A673 (cell line): ENCODE measurements around the gene ATF1. TPM values are rescaled to one million over a fixed set of nuclear protein-coding genes. Genes with fewer than 3 reads are reported as not detected.

Experiments
- BruUV-seq: library from RNA; stranded (reverse); fragments of 400-500 nt; replicated peaks from 2 replicates; lab custom pipeline; 2021; lab: Mats Ljungman, UMichigan
- CTCF ChIA-PET: fragments of 300-600 bp; sonication (Branson Sonifier 250); formaldehyde crosslinking; loops from one replicate; lab custom pipeline; 2022; ENCODE audit warnings: antibody characterized with exemption; lab: Charles Lee
- POLR2A ChIA-PET: fragments of 300-600 bp; sonication (Branson Sonifier 250); formaldehyde crosslinking; loops from one replicate; lab custom pipeline; 2022; ENCODE audit warnings: antibody characterized with exemption; ENCODE audit not compliant: low non-redundant PET; lab: Charles Lee
- DNase-seq: peaks from one replicate; pipeline ENCODE4 v3.0.0-alpha.2; 2015; ENCODE audit warnings: low spot score
- H3K27ac ChIP-seq: fragments of 200-600 bp; sonication (generic); 2 replicates; pipeline ENCODE4 v1.5.1; 2016; ENCODE audit warnings: mixed run types, low read depth, mild to moderate bottlenecking, mixed read lengths, antibody characterized with exemption, low read length; ENCODE audit not compliant: poor library complexity, severe bottlenecking
- H3K27me3 ChIP-seq: fragments of 200-600 bp; sonication (generic); replicated peaks from 2 replicates; pipeline ENCODE4 v1.6.1; 2017; ENCODE audit warnings: mixed run types, low read depth, mild to moderate bottlenecking, mixed read lengths, antibody characterized with exemption, low read length; ENCODE audit not compliant: insufficient read depth, poor library complexity
- H3K36me3 ChIP-seq: fragments of 200-600 bp; sonication (generic); 2 replicates; pipeline ENCODE4 v1.6.1; 2016; ENCODE audit warnings: mixed run types, mild to moderate bottlenecking, mixed read lengths, antibody characterized with exemption, low read length; ENCODE audit not compliant: insufficient read depth, poor library complexity, severe bottlenecking
- H3K4me1 ChIP-seq: fragments of 200-600 bp; sonication (generic); 2 replicates; pipeline ENCODE4 v1.6.1; 2017; ENCODE audit warnings: mixed run types, mild to moderate bottlenecking, mixed read lengths, antibody characterized with exemption, low read length; ENCODE audit not compliant: insufficient read depth, poor library complexity, severe bottlenecking
- H3K4me3 ChIP-seq: fragments of 200-600 bp; sonication (generic); 2 replicates; pipeline ENCODE4 v1.5.1; 2016; ENCODE audit warnings: low read depth, mixed run types, mild to moderate bottlenecking, mixed read lengths, low read length; ENCODE audit not compliant: poor library complexity, severe bottlenecking
- H3K9me3 ChIP-seq: fragments of 200-600 bp; sonication (generic); 2 replicates; pipeline ENCODE4 v1.6.1; 2016; ENCODE audit warnings: mixed run types, low read depth, mild to moderate bottlenecking, mixed read lengths, antibody characterized with exemption, low read length; ENCODE audit not compliant: poor library complexity, severe bottlenecking
- EZH2 ChIP-seq: fragments of 200-600 bp; sonication (generic); IDR thresholded peaks from 2 replicates; pipeline ENCODE4 v1.6.1; 2017; ENCODE audit warnings: borderline replicate concordance, low read depth, mild to moderate bottlenecking, mixed read lengths, antibody characterized with exemption, low read length; ENCODE audit not compliant: poor library complexity, severe bottlenecking
- intact Hi-C: fragments of 100-400 bp; cut with micrococcal nuclease; formaldehyde crosslinking; loops from one replicate; pipeline ENCODE4 v1.10.0; 2022; ENCODE audit not compliant: unreplicated experiment
- total RNA-seq: library from RNA; stranded (reverse); gene quantifications from 2 replicates; pipeline ENCODE4 v1.2.3, GENCODE V29; 2021
- TF ChIP-seq, protein P1 (sequence below): fragments of 300-800, 200-600 bp; sonication (generic); conservative IDR thresholded peaks from 2 replicates; pipeline ENCODE4 v1.5.1; 2017; ENCODE audit warnings: low read depth, mild to moderate bottlenecking, antibody characterized with exemption, low read length, moderate library complexity, mixed read lengths

Gene ATF1
- total RNA-seq, 1 experiment from 2014 or later: 42.3 TPM

DNA sequence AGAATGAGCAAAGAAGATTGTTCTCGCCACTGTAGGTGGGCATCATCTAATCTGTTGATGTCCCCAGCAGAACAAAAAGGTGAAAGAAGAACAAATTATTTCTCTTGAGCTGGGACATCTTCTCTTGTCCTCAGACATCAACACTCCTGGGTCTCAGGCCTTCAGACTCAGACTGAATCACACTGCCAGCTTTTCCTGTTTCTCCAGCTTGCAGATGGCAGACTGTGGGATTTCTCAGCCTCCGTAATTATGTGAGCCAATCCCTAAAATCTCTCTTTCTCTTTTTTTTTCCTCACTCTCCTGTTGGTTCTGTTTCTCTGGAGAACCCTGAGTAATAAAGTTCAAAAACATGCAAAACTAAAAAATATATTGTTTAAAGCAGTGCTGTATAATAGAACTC, 75.1 kb downstream of the ATF1 start:
- ChIA-PET POLR2A (no interaction called here), CTCF (no interaction called here)
- BruUV-seq: no TSS peak
- Histone ChIP-seq H3K36me3 (no peaks in the 10 kb centered on the region), H3K4me3 (no peak overlapping the region), H3K27me3 (no peaks in the 10 kb centered on the region), H3K27ac (no peak overlapping the region), H3K4me1 (no peaks in the 10 kb centered on the region), H3K9me3 (no peaks in the 10 kb centered on the region)
- intact Hi-C loops: no loop called here
- TF ChIP-seq, protein P1, sequence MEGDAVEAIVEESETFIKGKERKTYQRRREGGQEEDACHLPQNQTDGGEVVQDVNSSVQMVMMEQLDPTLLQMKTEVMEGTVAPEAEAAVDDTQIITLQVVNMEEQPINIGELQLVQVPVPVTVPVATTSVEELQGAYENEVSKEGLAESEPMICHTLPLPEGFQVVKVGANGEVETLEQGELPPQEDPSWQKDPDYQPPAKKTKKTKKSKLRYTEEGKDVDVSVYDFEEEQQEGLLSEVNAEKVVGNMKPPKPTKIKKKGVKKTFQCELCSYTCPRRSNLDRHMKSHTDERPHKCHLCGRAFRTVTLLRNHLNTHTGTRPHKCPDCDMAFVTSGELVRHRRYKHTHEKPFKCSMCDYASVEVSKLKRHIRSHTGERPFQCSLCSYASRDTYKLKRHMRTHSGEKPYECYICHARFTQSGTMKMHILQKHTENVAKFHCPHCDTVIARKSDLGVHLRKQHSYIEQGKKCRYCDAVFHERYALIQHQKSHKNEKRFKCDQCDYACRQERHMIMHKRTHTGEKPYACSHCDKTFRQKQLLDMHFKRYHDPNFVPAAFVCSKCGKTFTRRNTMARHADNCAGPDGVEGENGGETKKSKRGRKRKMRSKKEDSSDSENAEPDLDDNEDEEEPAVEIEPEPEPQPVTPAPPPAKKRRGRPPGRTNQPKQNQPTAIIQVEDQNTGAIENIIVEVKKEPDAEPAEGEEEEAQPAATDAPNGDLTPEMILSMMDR: no peak
- TF ChIP-seq EZH2: no peak
- DNase-seq: no peak

DNA sequence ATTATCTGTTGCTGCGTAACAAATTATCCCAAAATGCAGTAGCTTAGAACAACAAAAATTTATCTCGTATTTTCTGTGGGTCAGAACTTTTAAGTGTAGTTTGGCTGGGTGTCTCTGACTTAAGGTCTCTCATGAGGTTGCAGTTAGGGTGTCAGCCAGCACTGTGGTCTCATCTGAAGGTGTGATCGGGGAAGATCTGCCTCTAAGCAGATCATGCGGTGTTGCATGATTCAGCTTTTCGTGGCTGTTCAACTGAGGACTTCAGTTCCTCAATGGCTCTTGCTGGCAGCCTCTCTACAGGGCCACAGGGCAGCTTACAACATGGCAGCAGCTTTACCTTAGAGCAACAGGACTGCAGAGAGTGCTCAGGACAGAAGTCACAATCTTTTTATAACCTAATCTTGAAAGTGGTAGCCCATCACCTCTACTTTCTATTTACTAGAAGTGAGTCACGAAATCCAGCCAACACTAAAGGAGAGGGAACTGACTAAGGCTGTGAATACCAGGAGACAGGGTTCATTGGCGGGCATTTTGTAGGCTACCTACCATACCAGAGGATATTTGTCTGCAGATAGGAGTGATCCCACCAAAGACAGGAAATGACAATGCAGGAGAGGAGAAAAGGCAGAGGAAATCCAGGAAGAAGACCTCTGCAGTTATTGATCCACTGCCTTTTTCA, 77.0 kb downstream of the ATF1 start:
- H3K4me3 ChIP-seq: no peak overlapping the region
- BruUV-seq: no TSS peak
- H3K36me3 ChIP-seq: no peaks in the 10 kb centered on the region
- intact Hi-C loops: no loop called here
- CTCF ChIA-PET: no interaction called here
- no peaks in the 10 kb centered on the region for H3K4me1 ChIP-seq
- H3K27ac ChIP-seq: no peak overlapping the region
- no peak for DNase-seq
- no peak for TF ChIP-seq EZH2
- TF ChIP-seq, protein P1: no peak
- POLR2A ChIA-PET: interaction anchor here (0.6 kb wide), 1 partner anchor 873 kb away, joined by 7 read pairs; no protein-coding TSS in a partner anchor
- no peaks in the 10 kb centered on the region for H3K27me3 ChIP-seq
- no peaks in the 10 kb centered on the region for H3K9me3 ChIP-seq

DNA sequence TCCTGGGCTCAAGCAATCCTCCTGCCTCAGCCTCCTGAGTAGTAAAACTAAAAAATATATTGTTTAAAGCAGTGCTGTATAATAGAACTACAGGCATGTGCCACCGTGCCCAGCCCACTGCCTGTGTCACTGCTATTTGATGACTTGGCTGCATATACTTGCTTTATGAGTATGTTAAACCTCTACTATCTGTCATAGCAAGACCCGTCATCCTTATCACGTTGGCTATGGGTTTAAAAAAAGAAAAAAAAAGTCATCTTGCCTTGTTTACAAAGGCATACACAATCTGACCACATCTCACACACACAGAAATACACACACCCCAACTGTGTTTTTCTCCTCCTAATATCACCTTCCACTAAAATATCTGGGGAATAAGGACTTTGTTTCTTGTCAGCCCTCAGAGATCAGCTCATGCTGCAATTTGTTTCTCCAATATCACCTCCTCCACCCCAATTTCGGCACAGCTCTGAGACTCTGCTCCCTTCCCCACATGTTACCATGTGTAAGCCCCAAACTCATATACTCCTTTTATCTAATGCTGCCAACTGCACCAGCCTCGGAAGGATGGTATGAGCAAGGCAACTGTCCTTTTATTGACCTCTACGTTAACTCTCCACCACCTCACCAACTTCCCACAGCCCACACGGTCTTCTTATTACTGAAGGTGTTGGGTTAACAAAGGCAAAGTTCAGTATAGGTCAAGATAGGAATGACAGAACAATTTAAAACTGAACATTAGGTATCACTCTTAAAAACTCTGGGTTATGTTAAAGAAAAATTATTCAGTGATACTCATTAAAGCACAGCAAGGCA, 78.0 kb downstream of the ATF1 start:
- CTCF ChIA-PET: no interaction called here
- Histone ChIP-seq H3K27ac (no peak overlapping the region), H3K4me3 (no peak overlapping the region), H3K4me1 (no peaks in the 10 kb centered on the region), H3K9me3 (no peaks in the 10 kb centered on the region), H3K36me3 (no peaks in the 10 kb centered on the region), H3K27me3 (no peaks in the 10 kb centered on the region)
- POLR2A ChIA-PET: no interaction called here
- DNase-seq: no peak
- TF ChIP-seq, protein P1: no peak
- no peak for TF ChIP-seq EZH2
- no TSS peak for BruUV-seq
- intact Hi-C loops: no loop called here
